ENCODE data around the gene EIPR1.

DNA sequence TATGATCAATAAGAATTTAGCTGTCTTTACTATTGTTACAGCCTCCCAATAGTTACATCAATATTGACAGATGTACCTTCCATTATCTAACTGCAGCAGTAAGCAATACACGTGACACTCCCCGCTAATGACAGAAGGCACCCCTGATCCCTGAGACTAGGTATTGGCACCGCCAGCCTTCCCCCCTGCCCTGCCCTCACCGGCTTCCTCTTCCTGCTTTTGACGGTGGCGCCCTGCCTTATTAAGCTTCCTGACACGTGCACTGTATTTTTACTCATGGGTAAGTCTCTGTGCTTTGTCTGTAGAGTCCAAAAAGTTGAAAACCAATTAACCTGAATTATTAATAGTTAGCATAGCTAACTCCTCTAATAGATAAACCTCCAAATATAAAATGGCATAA, 223.5 kb downstream of the EIPR1 start:
- TF ChIP-seq, protein P1, sequence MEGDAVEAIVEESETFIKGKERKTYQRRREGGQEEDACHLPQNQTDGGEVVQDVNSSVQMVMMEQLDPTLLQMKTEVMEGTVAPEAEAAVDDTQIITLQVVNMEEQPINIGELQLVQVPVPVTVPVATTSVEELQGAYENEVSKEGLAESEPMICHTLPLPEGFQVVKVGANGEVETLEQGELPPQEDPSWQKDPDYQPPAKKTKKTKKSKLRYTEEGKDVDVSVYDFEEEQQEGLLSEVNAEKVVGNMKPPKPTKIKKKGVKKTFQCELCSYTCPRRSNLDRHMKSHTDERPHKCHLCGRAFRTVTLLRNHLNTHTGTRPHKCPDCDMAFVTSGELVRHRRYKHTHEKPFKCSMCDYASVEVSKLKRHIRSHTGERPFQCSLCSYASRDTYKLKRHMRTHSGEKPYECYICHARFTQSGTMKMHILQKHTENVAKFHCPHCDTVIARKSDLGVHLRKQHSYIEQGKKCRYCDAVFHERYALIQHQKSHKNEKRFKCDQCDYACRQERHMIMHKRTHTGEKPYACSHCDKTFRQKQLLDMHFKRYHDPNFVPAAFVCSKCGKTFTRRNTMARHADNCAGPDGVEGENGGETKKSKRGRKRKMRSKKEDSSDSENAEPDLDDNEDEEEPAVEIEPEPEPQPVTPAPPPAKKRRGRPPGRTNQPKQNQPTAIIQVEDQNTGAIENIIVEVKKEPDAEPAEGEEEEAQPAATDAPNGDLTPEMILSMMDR (IDR thresholded peaks at IDR 0.05), result no peak
- no peak for TF ChIP-seq POLR2A (IDR thresholded peaks at IDR 0.05)
